ENCODE data around the gene MPP3.

- TF ChIP-seq CTCF (tag by site-specific recombination; IDR thresholded peaks at IDR 0.05), result no peak
- TF ChIP-seq ZSCAN30 (tag by site-specific recombination; IDR thresholded peaks at IDR 0.05), result no peak
- no peak for TF ChIP-seq ZNF747 (tag by site-specific recombination; IDR thresholded peaks at IDR 0.05)
- no peak for TF ChIP-seq SETDB1 (IDR thresholded peaks at IDR 0.05; ENCODE audit: insufficient read length, low read length)
- no peak for TF ChIP-seq ZNF274 (IDR thresholded peaks at IDR 0.05; ENCODE audit: low read length)
- no peak for TF ChIP-seq ZNF274 (tag by site-specific recombination; IDR thresholded peaks at IDR 0.05; ENCODE audit: borderline replicate concordance)
Measured at GRCh38 chr17:43772877-43773648, 59.9 kb downstream of the MPP3 start.
